HG02884 (cell line): ENCODE measurements around the gene SPATA45.
A peak's percentile ranks its signal among the peaks of the same experiment; 100 is the strongest.
"Not testable (repeated sequence)": the region's sequence is repeated elsewhere in the genome, so short reads cannot be mapped to it uniquely, and the experiment has no call there.

Experiments
- ATAC-seq: cut with Tn5 transposase; IDR thresholded peaks from one replicate; pipeline ENCODE4 v1.9.1; 2021; ENCODE audit warnings: mild to moderate bottlenecking, moderate library complexity; ENCODE audit not compliant: unreplicated experiment

Gene SPATA45

GRCh38 chr1:212847549-212847948 is at the start of gene SPATA45:
SPATA45 (minus strand) TSS chr1:212847649; CDS start chr1:212836149, 11,500 bp downstream.
- ATAC-seq = no peak

- no peak for ATAC-seq
Measured at GRCh38 chr1:212892108-212892507, 44.7 kb upstream of the SPATA45 start.

- ATAC-seq = no peak
Measured at GRCh38 chr1:212884592-212884991, 37.1 kb upstream of the SPATA45 start.

- no peak for ATAC-seq
Measured at GRCh38 chr1:212879947-212880690, 32.7 kb upstream of the SPATA45 start.

GRCh38 chr1:212878418-212878817 is 31.0 kb upstream of the SPATA45 start:
- no peak for ATAC-seq

GRCh38 chr1:212873518-212873917 is 26.1 kb upstream of the SPATA45 start:
- ATAC-seq = peak; percentile 72

GRCh38 chr1:212871976-212872375 is 24.5 kb upstream of the SPATA45 start:
- no peak for ATAC-seq

- no peak for ATAC-seq
Measured at GRCh38 chr1:212867192-212867591, 19.7 kb upstream of the SPATA45 start.

- no peak for ATAC-seq
Measured at GRCh38 chr1:212864201-212864600, 16.8 kb upstream of the SPATA45 start.

- not testable (repeated sequence) for ATAC-seq
Measured at GRCh38 chr1:212863345-212863744, 15.9 kb upstream of the SPATA45 start.

GRCh38 chr1:212862111-212862690 is 14.8 kb upstream of the SPATA45 start:
- no peak for ATAC-seq

- ATAC-seq = no peak
Measured at GRCh38 chr1:212860713-212861581, 13.5 kb upstream of the SPATA45 start.

- ATAC-seq = peak; percentile 15
Measured at GRCh38 chr1:212858461-212859265, 11.2 kb upstream of the SPATA45 start.

GRCh38 chr1:212857992-212858460 is 10.6 kb upstream of the SPATA45 start, which contains the start of gene FLVCR1:
FLVCR1 (plus strand) TSS chr1:212858275; CDS start chr1:212858453, 178 bp downstream.
- peak; percentile 97 for ATAC-seq

GRCh38 chr1:212856755-212857154 is 9.3 kb upstream of the SPATA45 start:
- ATAC-seq = no peak

- ATAC-seq = no peak
Measured at GRCh38 chr1:212853658-212854057, 6.2 kb upstream of the SPATA45 start.

GRCh38 chr1:212852105-212852688 is 4.7 kb upstream of the SPATA45 start:
- no peak for ATAC-seq

- not testable (repeated sequence) for ATAC-seq
Measured at GRCh38 chr1:212844521-212844920, 2.9 kb downstream of the SPATA45 start.

GRCh38 chr1:212838145-212838544 is 9.3 kb downstream of the SPATA45 start:
- ATAC-seq = no peak
